WERI-Rb-1 (cell line): ENCODE data around the gene EIF2B5.

Experiments used
- DNase-seq: peaks from one replicate; pipeline ENCODE4 v3.0.0-alpha.2; 2020
- H3K27ac ChIP-seq: fragments of 250-450 bp; sonication (Bioruptor Pico); 2 replicates; pipeline ENCODE4 v1.5.1; 2020; ENCODE audit warnings: mild to moderate bottlenecking, moderate library complexity
- H3K27me3 ChIP-seq: fragments of 250-450 bp; sonication (Bioruptor Pico); 2 replicates; pipeline ENCODE4 v1.5.1; 2021; ENCODE audit warnings: mild to moderate bottlenecking, low read depth, moderate library complexity; ENCODE audit not compliant: insufficient read depth, severe bottlenecking
- H3K36me3 ChIP-seq: fragments of 250-450 bp; sonication (Bioruptor Pico); 2 replicates; pipeline ENCODE4 v1.5.1; 2020; ENCODE audit warnings: mild to moderate bottlenecking, moderate library complexity
- H3K4me3 ChIP-seq: 2 replicates; pipeline ENCODE4 v1.5.1; 2011; ENCODE audit warnings: low read depth, mild to moderate bottlenecking, control low read depth, low read length
- H3K9me3 ChIP-seq: fragments of 250-450 bp; sonication (Bioruptor Pico); 2 replicates; pipeline ENCODE4 v1.5.1; 2021; ENCODE audit warnings: mild to moderate bottlenecking, moderate library complexity; ENCODE audit not compliant: severe bottlenecking
- TF ChIP-seq, protein P1 (sequence below): IDR thresholded peaks from 2 replicates; pipeline ENCODE4 v1.5.1; 2011; ENCODE audit warnings: low read depth, mild to moderate bottlenecking, control low read depth, inconsistent platforms, low read length

Gene EIF2B5

GRCh38 chr3:184135149-184135910 lies at the start of gene EIF2B5:
TSS of gene EIF2B5 (plus strand) at chr3:184135358. CDS start at chr3:184135386, 28 bp downstream.
- peaks cover 29% of the 10 kb centered on the region for H3K36me3 ChIP-seq
- peak; percentile 97 for DNase-seq
- H3K27me3 ChIP-seq: no peaks in the 10 kb centered on the region
- TF ChIP-seq, protein P1, sequence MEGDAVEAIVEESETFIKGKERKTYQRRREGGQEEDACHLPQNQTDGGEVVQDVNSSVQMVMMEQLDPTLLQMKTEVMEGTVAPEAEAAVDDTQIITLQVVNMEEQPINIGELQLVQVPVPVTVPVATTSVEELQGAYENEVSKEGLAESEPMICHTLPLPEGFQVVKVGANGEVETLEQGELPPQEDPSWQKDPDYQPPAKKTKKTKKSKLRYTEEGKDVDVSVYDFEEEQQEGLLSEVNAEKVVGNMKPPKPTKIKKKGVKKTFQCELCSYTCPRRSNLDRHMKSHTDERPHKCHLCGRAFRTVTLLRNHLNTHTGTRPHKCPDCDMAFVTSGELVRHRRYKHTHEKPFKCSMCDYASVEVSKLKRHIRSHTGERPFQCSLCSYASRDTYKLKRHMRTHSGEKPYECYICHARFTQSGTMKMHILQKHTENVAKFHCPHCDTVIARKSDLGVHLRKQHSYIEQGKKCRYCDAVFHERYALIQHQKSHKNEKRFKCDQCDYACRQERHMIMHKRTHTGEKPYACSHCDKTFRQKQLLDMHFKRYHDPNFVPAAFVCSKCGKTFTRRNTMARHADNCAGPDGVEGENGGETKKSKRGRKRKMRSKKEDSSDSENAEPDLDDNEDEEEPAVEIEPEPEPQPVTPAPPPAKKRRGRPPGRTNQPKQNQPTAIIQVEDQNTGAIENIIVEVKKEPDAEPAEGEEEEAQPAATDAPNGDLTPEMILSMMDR: peak; percentile 42
- H3K4me3 ChIP-seq: peak within 1 kb of the TSS; percentile 99
- H3K9me3 ChIP-seq: no peaks in the 10 kb centered on the region
- peak within 1 kb of the TSS; percentile 84 for H3K27ac ChIP-seq

DNA sequence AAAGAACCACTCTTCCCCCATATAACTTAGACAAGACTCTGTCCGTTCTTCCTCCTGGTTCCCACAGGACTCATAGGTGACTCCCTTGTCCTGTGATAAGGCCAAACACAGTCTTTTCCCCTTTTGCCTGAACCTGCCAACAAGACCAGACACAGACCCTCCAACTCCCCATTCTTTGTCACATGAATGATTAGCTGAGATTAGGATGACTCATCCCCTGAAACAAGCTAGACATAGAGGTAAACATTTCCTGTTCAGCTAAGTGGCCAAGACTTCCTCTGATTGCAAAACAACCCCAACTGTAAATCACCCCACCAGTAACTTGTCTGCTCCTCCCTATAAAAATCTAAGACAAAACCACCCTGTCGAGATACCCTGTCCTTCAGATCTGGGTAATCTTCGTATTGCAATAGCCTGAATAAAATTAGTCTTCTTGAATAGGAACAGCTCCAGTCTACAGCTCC lies 49.7 kb upstream of the EIF2B5 start:
- H3K36me3 ChIP-seq: no peaks in the 10 kb centered on the region
- H3K4me3 ChIP-seq: no peak overlapping the region
- H3K27ac ChIP-seq: no peak overlapping the region
- TF ChIP-seq, protein P1: no peak
- no peaks in the 10 kb centered on the region for H3K9me3 ChIP-seq
- no peak for DNase-seq
- H3K27me3 ChIP-seq: no peaks in the 10 kb centered on the region

- Histone ChIP-seq H3K27me3 (no peaks in the 10 kb centered on the region), H3K4me3 (no peak overlapping the region), H3K9me3 (peaks cover 12% of the 10 kb centered on the region), H3K27ac (no peak overlapping the region), H3K36me3 (no peaks in the 10 kb centered on the region)
- TF ChIP-seq, protein P1: no peak
- DNase-seq: no peak
Observed at GRCh38 chr3:184092199-184092598, 43.0 kb upstream of the EIF2B5 start.

DNA sequence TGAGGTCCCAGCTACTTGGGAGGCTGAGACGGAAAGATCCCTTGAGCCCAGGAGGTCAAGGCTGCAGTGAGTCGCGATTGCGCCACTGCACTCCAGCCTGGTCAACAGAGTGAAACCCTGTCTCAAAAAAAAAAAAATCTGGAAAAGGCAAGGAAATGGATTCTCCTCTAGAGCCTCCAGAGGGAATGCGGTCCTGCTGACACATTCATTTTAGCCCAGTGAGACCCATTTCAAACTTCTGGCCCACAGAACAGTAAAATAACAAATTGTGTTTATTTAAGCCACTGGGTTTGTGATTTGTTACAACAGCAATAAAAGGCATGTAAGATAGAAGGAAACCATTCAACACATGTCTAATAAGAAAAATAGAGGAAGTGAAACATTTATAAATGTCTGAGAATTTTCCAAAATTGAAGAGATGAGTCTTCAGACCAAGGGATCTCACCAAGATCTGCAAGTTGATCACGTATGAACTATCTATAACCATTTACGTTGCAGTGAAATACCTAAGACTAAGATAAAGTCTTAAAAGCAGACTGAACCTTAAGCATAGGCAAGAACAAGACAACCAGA lies 38.3 kb upstream of the EIF2B5 start, which contains the start of gene HTR3E:
Gene HTR3E (plus strand): TSS at position 254 of the 573 bp plus-strand sequence. CDS start 466 bp downstream, outside the sequence.
- Histone ChIP-seq H3K27ac (no peak within 1 kb of the TSS), H3K36me3 (no peaks in the 10 kb centered on the region), H3K27me3 (no peaks in the 10 kb centered on the region), H3K4me3 (no peak within 1 kb of the TSS), H3K9me3 (peaks cover 10% of the 10 kb centered on the region)
- DNase-seq: no peak
- TF ChIP-seq, protein P1: no peak

DNA sequence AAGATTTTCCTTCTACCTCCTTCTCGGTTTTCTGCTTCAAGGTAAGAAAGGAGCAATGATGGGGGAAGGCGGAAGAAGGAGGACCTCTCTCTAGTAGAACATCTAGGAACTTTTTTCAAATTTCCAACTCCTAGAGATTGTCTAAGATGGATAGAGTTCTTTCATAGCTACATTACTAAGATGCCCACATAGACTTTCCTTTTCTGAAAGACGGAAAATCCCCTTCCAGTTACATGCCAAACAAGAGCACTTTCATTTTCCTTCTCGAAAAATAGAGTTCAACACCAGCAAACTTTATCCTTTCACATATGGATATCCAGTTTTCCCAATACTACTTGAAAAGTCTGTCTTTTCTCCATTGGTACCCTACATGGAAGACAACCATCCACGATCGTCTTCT lies 37.6 kb upstream of the EIF2B5 start:
- TF ChIP-seq, protein P1: no peak
- H3K9me3 ChIP-seq: peaks cover 3% of the 10 kb centered on the region
- no peak overlapping the region for H3K4me3 ChIP-seq
- H3K27me3 ChIP-seq: no peaks in the 10 kb centered on the region
- H3K36me3 ChIP-seq: no peaks in the 10 kb centered on the region
- H3K27ac ChIP-seq: no peak overlapping the region
- DNase-seq: no peak
